Measurements from ENCODE around the gene PPA2.

The PPA2 gene

DNA sequence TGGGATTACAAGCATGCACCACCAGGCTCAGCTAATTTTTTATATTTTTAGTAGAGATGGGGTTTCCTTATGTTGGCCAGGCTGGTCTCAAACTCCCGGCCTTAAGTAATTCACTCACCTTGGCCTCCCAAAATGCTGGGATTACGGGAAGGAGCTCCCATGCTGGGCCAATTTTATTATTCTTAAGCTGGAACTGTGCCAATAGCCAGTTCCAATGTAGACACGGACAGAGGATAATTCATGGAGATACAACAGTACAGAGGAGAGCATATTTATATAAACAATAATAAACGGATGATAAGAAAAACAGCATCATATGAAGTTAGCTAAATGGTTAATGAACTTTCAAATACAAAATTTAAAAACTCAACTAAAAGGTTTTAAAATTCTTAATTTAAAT lies 87.8 kb downstream of the PPA2 start:
- DNase-seq, result no peak

DNA sequence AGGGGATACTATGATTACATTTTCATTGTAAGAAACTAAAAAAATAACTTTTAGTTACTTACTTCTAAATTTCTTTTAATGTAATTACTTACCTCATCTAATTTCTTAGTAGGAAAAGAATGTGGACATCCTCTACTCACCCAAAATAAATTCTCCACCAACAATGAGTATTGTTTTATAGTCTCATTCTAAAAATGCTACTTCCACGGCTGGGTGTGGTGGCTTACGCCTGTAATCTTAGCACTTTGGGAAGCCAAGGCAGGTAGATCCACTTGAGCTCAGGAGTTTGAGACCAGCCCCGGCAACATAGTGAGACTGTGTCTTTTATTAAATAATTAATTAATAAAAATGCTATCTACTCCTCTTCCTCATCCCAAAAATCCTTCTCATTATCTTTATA lies 99.8 kb downstream of the PPA2 start:
- DNase-seq, result no peak

- DNase-seq, result no peak
Measured at GRCh38 chr4:105373324-105373723, 100.5 kb downstream of the PPA2 start.

GRCh38 chr4:105369988-105370387 lies 103.9 kb downstream of the PPA2 start:
- no peak for DNase-seq

GRCh38 chr4:105361053-105361452 lies 112.8 kb downstream of the PPA2 start:
- no peak for DNase-seq

GRCh38 chr4:105357258-105357980 lies 116.4 kb downstream of the PPA2 start:
- DNase-seq, result no peak

DNA sequence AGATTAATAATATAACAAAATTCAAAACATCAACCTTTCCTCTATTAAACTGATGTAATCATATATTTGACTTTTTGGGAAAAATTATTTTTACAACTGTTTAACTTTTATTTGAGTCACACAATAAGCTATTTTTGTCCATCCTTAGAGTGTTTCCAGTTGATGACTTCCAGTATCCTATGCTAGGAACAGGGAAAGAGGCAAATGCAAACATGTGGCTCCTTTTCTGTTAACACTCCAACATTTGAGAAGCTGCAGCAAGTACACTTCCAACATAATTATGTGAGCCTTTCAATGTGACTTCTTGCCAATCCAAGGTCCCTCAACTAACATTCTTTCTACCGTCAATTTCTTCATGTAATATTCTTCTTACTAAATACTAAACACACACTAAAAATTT lies 117.7 kb downstream of the PPA2 start:
- DNase-seq, result no peak

- no peak for DNase-seq
Measured at GRCh38 chr4:105352826-105353225, 121.0 kb downstream of the PPA2 start.

DNA sequence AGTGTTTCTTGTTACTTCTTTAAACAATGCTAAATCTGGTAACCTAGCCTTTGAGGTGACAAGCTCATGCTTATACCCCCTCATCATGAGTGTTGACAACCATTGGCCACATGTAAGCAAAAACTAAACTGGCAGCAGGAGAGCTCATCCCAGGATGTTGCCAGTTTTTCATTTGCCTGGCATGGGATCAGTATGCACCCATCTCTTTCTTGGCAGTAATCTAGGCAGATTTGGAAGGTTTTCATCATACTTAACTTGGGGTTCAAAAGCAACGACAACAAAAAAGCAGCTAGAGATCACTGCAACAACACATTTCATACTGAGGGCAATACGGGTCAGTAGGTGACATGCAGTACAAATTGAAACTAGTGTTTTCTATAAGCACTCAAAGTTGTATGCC lies 122.0 kb downstream of the PPA2 start:
- no peak for DNase-seq

DNA sequence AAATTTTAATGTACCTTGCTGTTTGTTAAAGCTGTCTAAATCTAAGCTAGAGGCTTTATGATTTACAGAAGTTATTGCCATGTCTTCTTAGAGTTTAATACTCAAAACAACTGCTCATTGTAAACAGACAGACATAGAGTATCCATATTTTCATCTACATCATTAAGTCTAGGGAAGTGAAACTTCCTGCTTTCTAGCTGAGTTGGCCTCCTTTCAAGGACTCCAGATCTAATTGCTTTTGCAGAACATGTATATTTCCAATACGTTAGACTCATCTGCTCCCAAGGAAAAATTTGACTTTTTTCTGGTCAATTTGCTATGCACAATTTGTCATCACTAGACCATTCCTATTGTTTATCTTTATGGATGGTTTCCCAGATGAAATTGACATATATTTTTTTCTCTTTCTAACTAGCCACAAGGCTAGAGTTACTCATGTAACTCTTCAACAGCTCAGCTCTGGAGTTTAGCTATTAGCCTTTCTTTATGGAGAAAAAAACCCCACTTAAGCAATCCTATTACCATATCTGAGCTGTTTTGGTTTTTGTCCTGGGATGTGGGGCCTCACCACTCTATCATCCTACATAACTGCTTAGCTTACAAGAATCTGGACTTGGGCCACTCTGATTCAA lies 122.9 kb downstream of the PPA2 start:
- DNase-seq, result no peak

- DNase-seq, result no peak
Measured at GRCh38 chr4:105348719-105349118, 125.1 kb downstream of the PPA2 start.

- no peak for DNase-seq
Measured at GRCh38 chr4:105346869-105347268, 127.0 kb downstream of the PPA2 start.

- no peak for DNase-seq
Measured at GRCh38 chr4:105345838-105346237, 128.0 kb downstream of the PPA2 start.

GRCh38 chr4:105345358-105345757 lies 128.5 kb downstream of the PPA2 start:
- DNase-seq, result no peak

- no peak for DNase-seq
Measured at GRCh38 chr4:105344141-105344540, 129.7 kb downstream of the PPA2 start.

DNA sequence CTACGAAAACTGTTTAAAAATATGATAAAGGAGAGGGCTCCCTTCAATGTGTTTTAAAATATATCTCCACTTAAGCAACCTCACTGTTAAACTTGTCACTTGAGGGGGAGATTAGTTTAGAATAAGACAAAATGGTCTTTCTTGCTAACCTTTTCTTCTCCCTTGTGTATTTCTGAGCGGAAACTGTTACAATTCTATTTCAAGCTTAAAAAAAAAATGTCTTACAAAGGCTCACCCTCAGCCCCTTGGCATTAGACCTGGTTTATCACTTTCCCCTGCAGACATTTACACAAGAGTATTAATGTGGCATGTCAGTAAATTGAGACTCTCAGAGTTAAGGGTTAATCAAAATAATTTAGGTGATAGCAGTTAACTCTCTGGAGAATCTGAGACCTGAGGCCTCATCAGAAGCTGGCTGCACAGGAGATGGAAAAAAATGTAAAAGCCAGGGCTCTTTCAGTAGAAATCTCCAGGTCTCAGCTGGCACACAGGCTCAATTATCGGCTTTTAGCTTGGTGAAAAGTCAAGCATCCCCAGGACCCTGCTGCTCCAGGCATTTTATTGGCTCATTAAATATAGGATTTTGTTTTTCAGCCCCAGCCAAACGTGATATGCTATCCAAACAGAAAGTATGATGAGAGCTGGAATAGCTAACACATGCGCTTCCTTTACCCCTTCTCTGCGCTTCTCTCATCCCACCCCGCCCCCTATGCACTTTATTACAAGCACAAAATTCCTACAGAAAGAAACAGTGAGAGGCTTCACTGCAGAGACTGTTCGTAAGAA lies 130.5 kb downstream of the PPA2 start:
- peak in 1 of 2 experiments; percentile 32 for DNase-seq

DNA sequence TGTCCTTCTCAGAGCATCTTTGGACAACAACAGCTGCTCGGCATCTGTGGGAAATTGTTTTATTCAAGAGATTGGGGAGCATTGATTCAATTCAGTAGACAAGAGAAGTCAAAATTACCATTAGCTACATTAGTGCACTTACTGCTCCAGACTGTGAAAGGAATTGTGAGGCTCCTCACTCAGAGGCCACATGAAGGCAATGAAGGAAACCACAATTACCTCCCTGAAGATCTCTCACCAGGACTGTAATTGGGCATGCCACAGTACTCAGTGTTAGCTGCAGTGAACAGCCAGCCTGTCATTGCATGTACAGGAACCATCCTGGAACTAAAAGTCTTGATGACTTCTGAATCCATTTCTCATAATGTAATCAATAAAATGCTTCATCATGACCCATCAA lies 144.8 kb downstream of the PPA2 start:
- DNase-seq, result no peak

- no peak for DNase-seq
Measured at GRCh38 chr4:105327956-105328355, 145.9 kb downstream of the PPA2 start.

- no peak for DNase-seq
Measured at GRCh38 chr4:105327222-105327621, 146.6 kb downstream of the PPA2 start.
